ENCODE results near the gene AGAP3. TPM values are rescaled to one million over a fixed set of nuclear protein-coding genes. Genes with fewer than 3 reads are reported as not detected.

The AGAP3 gene
- total RNA-seq, 1 experiment from 2014 or later, result 126 TPM

DNA sequence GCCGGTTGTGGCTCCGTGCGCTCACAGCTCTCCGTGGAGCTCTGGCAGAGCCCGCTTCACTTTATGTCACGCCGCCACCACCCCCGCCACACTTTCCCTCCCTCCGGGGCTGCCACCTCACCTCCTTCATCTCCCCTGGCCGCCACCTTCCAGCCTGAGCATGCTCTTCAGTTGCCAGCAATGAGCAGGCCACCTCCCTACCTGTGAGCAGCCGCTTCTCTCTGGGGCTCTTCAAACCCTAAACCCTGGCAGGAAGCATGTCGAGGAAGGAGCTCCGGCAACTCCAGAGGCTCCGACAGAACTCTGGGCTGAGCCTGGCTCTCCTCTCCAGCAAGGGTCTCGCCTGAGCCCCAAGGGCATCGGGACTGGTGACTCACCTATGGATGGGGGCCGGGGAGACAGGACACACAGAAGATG lies 44.5 kb downstream of the AGAP3 start:
- CTCF ChIA-PET, result no interaction called here
- RAD21 ChIA-PET (ENCODE audit: low non-redundant PET in 1 of 2, low total read pairs in 2 of 2, uncharacterized antibody in 2 of 2, unreplicated experiment in 2 of 2), result no interaction called here
- H3K4me1 ChIP-seq (ENCODE audit: control insufficient read depth in 1 of 2, insufficient read depth in 2 of 2, low read length in 2 of 2), result no peaks in the 10 kb centered on the region
- H3K9me3 ChIP-seq (ENCODE audit: control insufficient read depth in 1 of 2, insufficient read depth in 1 of 2, low read depth in 1 of 2, low read length in 2 of 2), result no peaks in the 10 kb centered on the region
- H2AFZ ChIP-seq (ENCODE audit: low read depth, low read length, poor library complexity, severe bottlenecking), result no peak overlapping the region
- H3K27me3 ChIP-seq (ENCODE audit: insufficient read depth, low read length), result no peaks in the 10 kb centered on the region
- no peak overlapping the region for H3K9ac ChIP-seq (ENCODE audit: low read length)
- DNase-seq (ENCODE audit: low read depth, low spot score) (no peak), ATAC-seq (no peak)
- no peaks in the 10 kb centered on the region; the same call in 1 of the 2 replicates for H3K79me2 ChIP-seq (ENCODE audit: insufficient read depth, low read length)
- H4K20me1 ChIP-seq (ENCODE audit: insufficient read depth), result no peaks in the 10 kb centered on the region
- no peak overlapping the region for H3K27ac ChIP-seq (ENCODE audit: low read depth, low read length)
- no peaks in the 10 kb centered on the region for H3K9me2 ChIP-seq (ENCODE audit: insufficient read depth)
- peaks cover 6 to 26% of the 10 kb centered on the region in 2 experiments; a peak in 3 of 4 replicates for H3K36me3 ChIP-seq (ENCODE audit: control insufficient read depth in 1 of 2, insufficient read depth in 2 of 2, low read length in 2 of 2)
- intact Hi-C loops (cut with micrococcal nuclease), result no loop called here
- no peak overlapping the region for H3K4me3 ChIP-seq (replicated peaks in 1 of 2; ENCODE audit: low read depth in 1 of 2, low read length in 2 of 2)
- POLR2A ChIA-PET, result no interaction called here
- TF ChIP-seq, protein P1, sequence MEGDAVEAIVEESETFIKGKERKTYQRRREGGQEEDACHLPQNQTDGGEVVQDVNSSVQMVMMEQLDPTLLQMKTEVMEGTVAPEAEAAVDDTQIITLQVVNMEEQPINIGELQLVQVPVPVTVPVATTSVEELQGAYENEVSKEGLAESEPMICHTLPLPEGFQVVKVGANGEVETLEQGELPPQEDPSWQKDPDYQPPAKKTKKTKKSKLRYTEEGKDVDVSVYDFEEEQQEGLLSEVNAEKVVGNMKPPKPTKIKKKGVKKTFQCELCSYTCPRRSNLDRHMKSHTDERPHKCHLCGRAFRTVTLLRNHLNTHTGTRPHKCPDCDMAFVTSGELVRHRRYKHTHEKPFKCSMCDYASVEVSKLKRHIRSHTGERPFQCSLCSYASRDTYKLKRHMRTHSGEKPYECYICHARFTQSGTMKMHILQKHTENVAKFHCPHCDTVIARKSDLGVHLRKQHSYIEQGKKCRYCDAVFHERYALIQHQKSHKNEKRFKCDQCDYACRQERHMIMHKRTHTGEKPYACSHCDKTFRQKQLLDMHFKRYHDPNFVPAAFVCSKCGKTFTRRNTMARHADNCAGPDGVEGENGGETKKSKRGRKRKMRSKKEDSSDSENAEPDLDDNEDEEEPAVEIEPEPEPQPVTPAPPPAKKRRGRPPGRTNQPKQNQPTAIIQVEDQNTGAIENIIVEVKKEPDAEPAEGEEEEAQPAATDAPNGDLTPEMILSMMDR (IDR thresholded peaks at IDR 0.05 in 2 of 3, conservative IDR thresholded peaks at IDR 0.05 in 1 of 3; ENCODE audit: borderline replicate concordance in 1 of 3, insufficient read depth in 1 of 3, low read depth in 2 of 3, low read length in 2 of 3), result no peak
- TF ChIP-seq POLR2A (IDR thresholded peaks at IDR 0.05; ENCODE audit: borderline replicate concordance, extremely low read depth, insufficient read depth, insufficient read length) (no peak), RAD21 (IDR thresholded peaks at IDR 0.05; ENCODE audit: low read depth) (no peak), SIN3A (IDR thresholded peaks at IDR 0.05; ENCODE audit: low read depth) (no peak)
- TF ChIP-seq, protein P2, sequence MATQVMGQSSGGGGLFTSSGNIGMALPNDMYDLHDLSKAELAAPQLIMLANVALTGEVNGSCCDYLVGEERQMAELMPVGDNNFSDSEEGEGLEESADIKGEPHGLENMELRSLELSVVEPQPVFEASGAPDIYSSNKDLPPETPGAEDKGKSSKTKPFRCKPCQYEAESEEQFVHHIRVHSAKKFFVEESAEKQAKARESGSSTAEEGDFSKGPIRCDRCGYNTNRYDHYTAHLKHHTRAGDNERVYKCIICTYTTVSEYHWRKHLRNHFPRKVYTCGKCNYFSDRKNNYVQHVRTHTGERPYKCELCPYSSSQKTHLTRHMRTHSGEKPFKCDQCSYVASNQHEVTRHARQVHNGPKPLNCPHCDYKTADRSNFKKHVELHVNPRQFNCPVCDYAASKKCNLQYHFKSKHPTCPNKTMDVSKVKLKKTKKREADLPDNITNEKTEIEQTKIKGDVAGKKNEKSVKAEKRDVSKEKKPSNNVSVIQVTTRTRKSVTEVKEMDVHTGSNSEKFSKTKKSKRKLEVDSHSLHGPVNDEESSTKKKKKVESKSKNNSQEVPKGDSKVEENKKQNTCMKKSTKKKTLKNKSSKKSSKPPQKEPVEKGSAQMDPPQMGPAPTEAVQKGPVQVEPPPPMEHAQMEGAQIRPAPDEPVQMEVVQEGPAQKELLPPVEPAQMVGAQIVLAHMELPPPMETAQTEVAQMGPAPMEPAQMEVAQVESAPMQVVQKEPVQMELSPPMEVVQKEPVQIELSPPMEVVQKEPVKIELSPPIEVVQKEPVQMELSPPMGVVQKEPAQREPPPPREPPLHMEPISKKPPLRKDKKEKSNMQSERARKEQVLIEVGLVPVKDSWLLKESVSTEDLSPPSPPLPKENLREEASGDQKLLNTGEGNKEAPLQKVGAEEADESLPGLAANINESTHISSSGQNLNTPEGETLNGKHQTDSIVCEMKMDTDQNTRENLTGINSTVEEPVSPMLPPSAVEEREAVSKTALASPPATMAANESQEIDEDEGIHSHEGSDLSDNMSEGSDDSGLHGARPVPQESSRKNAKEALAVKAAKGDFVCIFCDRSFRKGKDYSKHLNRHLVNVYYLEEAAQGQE (IDR thresholded peaks at IDR 0.05; ENCODE audit: low read depth), result no peak
- no peak overlapping the region for H3K4me2 ChIP-seq (ENCODE audit: low read length)
- no TSS peak for BruUV-seq (replicated peaks)
